ENCODE measurements around the gene TRIO.

DNA sequence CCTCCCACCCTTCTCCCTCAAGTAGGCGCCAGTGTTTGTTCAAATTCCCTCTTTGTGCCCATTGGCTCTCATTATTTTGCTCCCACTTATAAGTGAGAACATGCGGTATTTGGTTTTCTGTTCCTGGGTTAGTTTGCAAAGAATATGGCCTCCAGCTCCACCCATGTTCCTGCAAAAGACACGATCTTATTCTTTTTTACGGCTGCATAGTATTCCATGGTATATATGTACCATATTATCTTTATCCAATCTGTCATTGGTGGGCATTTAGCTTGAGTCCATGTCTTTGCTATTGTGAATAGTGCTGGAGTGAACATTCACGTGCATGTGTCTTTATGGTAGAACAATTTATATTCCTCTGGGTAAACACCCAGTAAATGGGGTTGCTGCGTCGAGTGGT lies 375.5 kb downstream of the TRIO start:
- TF ChIP-seq CTCF (IDR thresholded peaks at IDR 0.05; ENCODE audit: insufficient read depth, low read length, poor library complexity, severe bottlenecking) (no peak), EZH2phosphoT487 (conservative IDR thresholded peaks at IDR 0.05; ENCODE audit: low read length) (no peak)
